Muscle layer of colon (tissue), 2 donors: ENCODE measurements around the gene KIRREL3.

ENCODE experiments used
- H3K27ac ChIP-seq: one replicate; pipeline ENCODE4 v1.7.0; 2013; ENCODE audit warnings: low read depth, mild to moderate bottlenecking, low read length, moderate library complexity
- H3K27me3 ChIP-seq, 2 donors: one replicate each; pipeline ENCODE4 v1.7.0; 2013; ENCODE audit warnings: low read length in 2 of 2, mild to moderate bottlenecking in 2 of 2; ENCODE audit not compliant: insufficient read depth in 2 of 2, control insufficient read depth in 1 of 2
- H3K36me3 ChIP-seq: one replicate; pipeline ENCODE4 v1.7.0; 2013; ENCODE audit warnings: mild to moderate bottlenecking, low read length; ENCODE audit not compliant: insufficient read depth
- H3K4me1 ChIP-seq: one replicate; pipeline ENCODE4 v1.7.0; 2013; ENCODE audit warnings: mild to moderate bottlenecking, low read length; ENCODE audit not compliant: insufficient read depth
- H3K4me3 ChIP-seq, 2 donors: one replicate each; pipeline ENCODE4 v1.7.0; 2013; ENCODE audit warnings: low read length in 2 of 2, low read depth in 1 of 2, mild to moderate bottlenecking in 1 of 2, moderate library complexity in 1 of 2
- H3K9ac ChIP-seq: one replicate; pipeline ENCODE4 v1.7.0; 2013; ENCODE audit warnings: low read length
- H3K9me3 ChIP-seq: one replicate; pipeline ENCODE4 v1.7.0; 2013; ENCODE audit warnings: mild to moderate bottlenecking, low read length
- donor health status: abdominal sarcoma.
- donor health status: Adenocarcinoma of cecum.

Gene KIRREL3

DNA sequence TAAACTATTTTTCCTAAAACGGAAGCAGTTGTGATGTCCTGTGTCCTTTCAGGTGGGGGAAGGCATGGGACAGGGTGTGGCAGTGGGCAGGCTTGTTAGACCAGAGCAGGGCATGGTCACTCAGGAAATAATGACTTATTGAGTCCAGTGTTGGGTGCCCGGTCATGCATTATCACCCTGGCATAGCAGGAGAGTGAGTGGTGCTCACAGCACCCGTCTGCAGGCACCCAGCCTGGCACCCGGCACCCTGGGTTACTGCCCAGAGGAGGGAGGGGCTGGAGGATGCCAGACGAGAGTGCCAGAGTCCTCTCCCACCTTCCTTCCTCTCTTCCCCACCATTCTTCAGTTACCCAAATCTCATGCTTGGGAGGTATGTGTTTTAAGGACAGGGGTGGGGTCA is 586.0 kb downstream of the KIRREL3 start:
- Histone ChIP-seq H3K27ac (peak overlapping the region; percentile 89), H3K27me3 (no peaks in the 10 kb centered on the region), H3K4me3 (peak overlapping the region in 1 of 2 donors; percentile 2), H3K9me3 (no peaks in the 10 kb centered on the region), H3K36me3 (peaks cover 22% of the 10 kb centered on the region), H3K9ac (no peak overlapping the region), H3K4me1 (peaks cover 36% of the 10 kb centered on the region)

DNA sequence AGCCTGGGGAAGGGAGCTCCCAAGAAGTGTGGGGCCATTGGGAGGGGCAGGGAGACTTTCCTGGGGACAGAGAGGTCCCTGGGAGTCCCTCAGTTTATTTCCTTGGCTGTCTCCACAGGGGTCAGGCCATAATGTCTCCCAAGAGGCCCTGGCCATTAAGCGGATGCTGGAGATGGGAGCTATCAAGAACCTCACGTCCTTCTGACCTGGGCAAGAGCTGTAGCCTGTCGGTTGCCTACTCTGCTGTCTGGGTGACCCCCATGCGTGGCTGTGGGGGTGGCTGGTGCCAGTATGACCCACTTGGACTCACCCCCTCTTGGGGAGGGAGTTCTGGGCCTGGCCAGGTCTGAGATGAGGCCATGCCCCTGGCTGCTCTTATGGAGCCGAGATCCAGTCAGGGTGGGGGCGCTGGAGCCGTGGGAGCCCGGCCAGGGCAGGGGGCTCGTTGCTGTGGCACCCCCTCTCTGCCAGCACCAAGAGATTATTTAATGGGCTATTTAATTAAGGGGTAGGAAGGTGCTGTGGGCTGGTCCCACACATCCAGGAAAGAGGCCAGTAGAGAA is 586.6 kb downstream of the KIRREL3 start:
- no peak overlapping the region for H3K4me3 ChIP-seq
- peaks cover 36% of the 10 kb centered on the region for H3K4me1 ChIP-seq
- H3K9ac ChIP-seq: no peak overlapping the region
- peak overlapping the region; percentile 72 for H3K27ac ChIP-seq
- H3K9me3 ChIP-seq: no peaks in the 10 kb centered on the region
- no peaks in the 10 kb centered on the region for H3K27me3 ChIP-seq
- H3K36me3 ChIP-seq: peaks cover 29% of the 10 kb centered on the region

- peaks cover 34% of the 10 kb centered on the region for H3K36me3 ChIP-seq
- H3K4me3 ChIP-seq: no peak overlapping the region
- H3K27ac ChIP-seq: peak overlapping the region; percentile 72
- no peaks in the 10 kb centered on the region for H3K9me3 ChIP-seq
- no peak overlapping the region for H3K9ac ChIP-seq
- peaks cover 36% of the 10 kb centered on the region for H3K4me1 ChIP-seq
- H3K27me3 ChIP-seq: no peaks in the 10 kb centered on the region
Measured at GRCh38 chr11:126413426-126413825, 587.1 kb downstream of the KIRREL3 start.

- peak overlapping the region; percentile 32 for H3K27ac ChIP-seq
- peaks cover 41% of the 10 kb centered on the region for H3K36me3 ChIP-seq
Measured at GRCh38 chr11:126411971-126412381, 588.6 kb downstream of the KIRREL3 start.

GRCh38 chr11:126410649-126411048 is 589.9 kb downstream of the KIRREL3 start:
- no peak overlapping the region for H3K9ac ChIP-seq

More at GRCh38 chr11:126411971-126412381, 588.6 kb downstream of the KIRREL3 start:
- H3K4me1 ChIP-seq: peaks cover 31% of the 10 kb centered on the region
- no peak overlapping the region for H3K9ac ChIP-seq
- no peak overlapping the region for H3K4me3 ChIP-seq
- no peaks in the 10 kb centered on the region for H3K27me3 ChIP-seq
- H3K9me3 ChIP-seq: no peaks in the 10 kb centered on the region

GRCh38 chr11:126409620-126409985 is 591.0 kb downstream of the KIRREL3 start:
- peaks cover 10% of the 10 kb centered on the region for H3K4me1 ChIP-seq
- H3K27ac ChIP-seq: no peak overlapping the region
- H3K27me3 ChIP-seq: no peaks in the 10 kb centered on the region
- H3K9me3 ChIP-seq: no peaks in the 10 kb centered on the region
- peaks cover 44% of the 10 kb centered on the region for H3K36me3 ChIP-seq
- H3K4me3 ChIP-seq: no peak overlapping the region
- H3K9ac ChIP-seq: no peak overlapping the region

More at GRCh38 chr11:126410649-126411048, 589.9 kb downstream of the KIRREL3 start:
- Histone ChIP-seq H3K36me3 (peaks cover 44% of the 10 kb centered on the region), H3K27me3 (no peaks in the 10 kb centered on the region), H3K4me1 (peaks cover 20% of the 10 kb centered on the region), H3K9me3 (no peaks in the 10 kb centered on the region), H3K4me3 (no peak overlapping the region), H3K27ac (no peak overlapping the region)

GRCh38 chr11:126408901-126409619 is 591.5 kb downstream of the KIRREL3 start:
- H3K27ac ChIP-seq: no peak overlapping the region
- no peak overlapping the region for H3K4me3 ChIP-seq
- no peaks in the 10 kb centered on the region for H3K27me3 ChIP-seq
- H3K4me1 ChIP-seq: peaks cover 4% of the 10 kb centered on the region
- no peaks in the 10 kb centered on the region for H3K9me3 ChIP-seq
- no peak overlapping the region for H3K9ac ChIP-seq
- H3K36me3 ChIP-seq: peaks cover 44% of the 10 kb centered on the region

- Histone ChIP-seq H3K27ac (no peak overlapping the region), H3K9ac (no peak overlapping the region), H3K4me1 (no peaks in the 10 kb centered on the region)
Measured at GRCh38 chr11:126408496-126408895, 592.1 kb downstream of the KIRREL3 start.

DNA sequence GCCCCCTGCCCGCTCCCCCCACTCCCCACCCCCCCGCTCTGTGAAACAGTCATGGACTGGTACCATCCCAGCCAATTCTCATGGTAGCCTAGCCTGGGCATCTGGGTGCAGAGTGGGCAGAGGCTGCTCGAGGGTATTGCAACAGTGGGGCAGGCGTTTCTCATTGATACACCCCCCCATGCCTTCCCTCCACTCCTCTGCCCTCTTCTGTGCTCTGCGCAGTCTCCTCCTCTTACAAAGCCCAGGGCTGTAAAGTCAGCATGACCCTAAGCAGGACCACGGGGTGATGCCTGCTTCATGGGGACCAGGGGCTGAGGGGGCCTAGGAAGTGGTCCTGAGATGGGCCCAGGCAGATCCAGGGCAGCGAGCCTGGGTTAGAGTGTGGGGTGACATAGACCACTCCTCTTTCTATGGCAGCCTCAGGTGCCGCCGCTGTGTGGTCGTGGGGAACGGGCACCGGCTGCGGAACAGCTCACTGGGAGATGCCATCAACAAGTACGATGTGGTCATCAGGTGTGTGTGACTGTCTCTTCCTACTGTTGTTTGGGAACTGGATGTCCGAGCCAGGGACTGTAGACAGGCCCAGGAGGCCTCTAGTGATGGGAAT is 592.8 kb downstream of the KIRREL3 start:
- Histone ChIP-seq H3K36me3 (peaks cover 36% of the 10 kb centered on the region), H3K4me3 (no peak overlapping the region), H3K27me3 (no peaks in the 10 kb centered on the region), H3K9ac (no peak overlapping the region), H3K4me1 (no peaks in the 10 kb centered on the region), H3K9me3 (no peaks in the 10 kb centered on the region), H3K27ac (no peak overlapping the region)

More at GRCh38 chr11:126408496-126408895, 592.1 kb downstream of the KIRREL3 start:
- Histone ChIP-seq H3K4me3 (no peak overlapping the region), H3K36me3 (peaks cover 39% of the 10 kb centered on the region), H3K9me3 (no peaks in the 10 kb centered on the region), H3K27me3 (no peaks in the 10 kb centered on the region)

DNA sequence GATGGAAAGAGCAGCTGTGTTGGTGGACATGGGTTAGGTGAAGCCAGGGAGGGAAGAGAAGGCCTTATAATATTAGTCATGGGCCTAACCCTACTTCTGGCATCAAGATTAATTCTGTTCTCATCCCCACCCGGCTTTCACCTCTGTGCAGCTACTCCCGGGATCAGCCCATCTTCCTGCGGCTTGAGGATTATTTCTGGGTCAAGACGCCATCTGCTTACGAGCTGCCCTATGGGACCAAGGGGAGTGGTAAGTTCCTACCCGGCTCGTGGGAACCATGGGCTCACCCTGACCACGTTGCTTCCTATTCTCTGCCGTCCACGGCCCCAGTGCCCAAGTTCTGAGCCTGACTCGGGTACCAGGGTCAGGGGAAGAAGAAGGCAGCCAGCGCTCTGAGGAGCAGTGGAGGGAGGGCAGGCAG is 593.5 kb downstream of the KIRREL3 start:
- H3K9me3 ChIP-seq: no peaks in the 10 kb centered on the region
- no peak overlapping the region for H3K4me3 ChIP-seq
- H3K27me3 ChIP-seq: no peaks in the 10 kb centered on the region
- no peak overlapping the region for H3K27ac ChIP-seq
- no peaks in the 10 kb centered on the region for H3K4me1 ChIP-seq
- peaks cover 35% of the 10 kb centered on the region for H3K36me3 ChIP-seq
- H3K9ac ChIP-seq: no peak overlapping the region

- Histone ChIP-seq H3K36me3 (peaks cover 27% of the 10 kb centered on the region), H3K9me3 (no peaks in the 10 kb centered on the region), H3K4me3 (no peak overlapping the region), H3K9ac (no peak overlapping the region), H3K27ac (no peak overlapping the region), H3K4me1 (no peaks in the 10 kb centered on the region), H3K27me3 (no peaks in the 10 kb centered on the region)
Measured at GRCh38 chr11:126406368-126406767, 594.2 kb downstream of the KIRREL3 start.
